AG08395 (cell line): ENCODE data around the gene MFNG.
A peak's percentile ranks its signal among the peaks of the same experiment; 100 is the strongest.
"Not testable (repeated sequence)": the region's sequence is repeated elsewhere in the genome, so short reads cannot be mapped to it uniquely, and the experiment has no call there.

Source experiments
- DNase-seq: peaks from one replicate; pipeline ENCODE4 v3.0.0; 2012; ENCODE audit warnings: mixed read lengths, low spot score

Gene MFNG

GRCh38 chr22:37486224-37486845 lies at the start of gene MFNG:
TSS of gene MFNG (minus strand) at chr22:37486384. CDS start at chr22:37486177, 207 bp downstream.
- peak; percentile 75 for DNase-seq

- no peak for DNase-seq
Observed at GRCh38 chr22:37535159-37535558, 49.0 kb upstream of the MFNG start.

GRCh38 chr22:37534445-37534844 lies 48.3 kb upstream of the MFNG start:
- DNase-seq, result no peak

- DNase-seq, result peak; percentile 61
Observed at GRCh38 chr22:37533995-37534394, 47.8 kb upstream of the MFNG start.

- no peak for DNase-seq
Observed at GRCh38 chr22:37529652-37530345, 43.6 kb upstream of the MFNG start.

- not testable (repeated sequence) for DNase-seq
Observed at GRCh38 chr22:37527952-37528351, 41.8 kb upstream of the MFNG start.

GRCh38 chr22:37527081-37527752 lies 41.0 kb upstream of the MFNG start:
- not testable (repeated sequence) for DNase-seq

GRCh38 chr22:37526376-37526775 lies 40.2 kb upstream of the MFNG start:
- peak; percentile 22 for DNase-seq

- no peak for DNase-seq
Observed at GRCh38 chr22:37525746-37526350, 39.7 kb upstream of the MFNG start.

- peak; percentile 95 for DNase-seq
Observed at GRCh38 chr22:37525073-37525745, 39.0 kb upstream of the MFNG start.

GRCh38 chr22:37522482-37522881 lies 36.3 kb upstream of the MFNG start:
- DNase-seq, result no peak

GRCh38 chr22:37521236-37521739 lies 35.1 kb upstream of the MFNG start:
- DNase-seq, result no peak

GRCh38 chr22:37520776-37521191 lies 34.6 kb upstream of the MFNG start:
- DNase-seq, result no peak

GRCh38 chr22:37519268-37520195 lies 33.3 kb upstream of the MFNG start, which contains the start of gene CARD10:
TSS of gene CARD10 (minus strand) at chr22:37519415. CDS start at chr22:37519200, 215 bp downstream.
- DNase-seq, result peak; percentile 22

- no peak for DNase-seq
Observed at GRCh38 chr22:37518509-37519267, 32.5 kb upstream of the MFNG start.

GRCh38 chr22:37517826-37518450 lies 31.8 kb upstream of the MFNG start:
- no peak for DNase-seq

GRCh38 chr22:37516456-37516855 lies 30.3 kb upstream of the MFNG start:
- no peak for DNase-seq

GRCh38 chr22:37515901-37516300 lies 29.7 kb upstream of the MFNG start:
- DNase-seq, result no peak

- no peak for DNase-seq
Observed at GRCh38 chr22:37514526-37515051, 28.4 kb upstream of the MFNG start.
